ENCODE results near the gene PYCR2. TPM values are rescaled to one million over a fixed set of nuclear protein-coding genes. Genes with fewer than 3 reads are reported as not detected.
A peak's percentile ranks its signal among the peaks of the same experiment; 100 is the strongest.
"Not testable (repeated sequence)": the region's sequence is repeated elsewhere in the genome, so short reads cannot be mapped to it uniquely, and the experiment has no call there.

PYCR2 gene
- total RNA-seq = 61.6 TPM
- long read RNA-seq, transcript PYCR2-201 (7 exons, 1,689 nt) = major isoform, 76 of 106 reads
- long read RNA-seq, partial matches to known transcripts = 11 of 106 reads
- long read RNA-seq, other reads (novel, unspliced or antisense) = 19 of 106 reads

- Histone ChIP-seq H3K36me3 (peaks cover 19% of the 10 kb centered on the region), H3K27me3 (no peaks in the 10 kb centered on the region), H3K4me1 (peaks cover 31% of the 10 kb centered on the region), H3K4me3 (peak within 1 kb of the TSS; percentile 100), H3K9me3 (no peaks in the 10 kb centered on the region), H3K27ac (peak within 1 kb of the TSS; percentile 96)
- intact Hi-C loops (cut with DNase I) = no loop called here
- TF ChIP-seq CTCF (IDR thresholded peaks at IDR 0.05) = no peak
- DNase-seq (peak; percentile 98), ATAC-seq (peak; percentile 99)
Observed at GRCh38 chr1:225923692-225924555, at the start of gene PYCR2. TSS of gene PYCR2 (minus strand) at chr1:225924250. CDS start at chr1:225924110, 140 bp downstream.

- no peak for TF ChIP-seq CTCF (IDR thresholded peaks at IDR 0.05)
- Histone ChIP-seq H3K27me3 (no peaks in the 10 kb centered on the region), H3K4me3 (no peak overlapping the region), H3K9me3 (no peaks in the 10 kb centered on the region), H3K27ac (no peak overlapping the region), H3K36me3 (peaks cover 6% of the 10 kb centered on the region), H3K4me1 (no peaks in the 10 kb centered on the region)
- DNase-seq (no peak), ATAC-seq (no peak)
- intact Hi-C loops (cut with DNase I) = no loop called here
Observed at GRCh38 chr1:225973158-225973557, 49.1 kb upstream of the PYCR2 start.

- Histone ChIP-seq H3K9me3 (no peaks in the 10 kb centered on the region), H3K27me3 (no peaks in the 10 kb centered on the region), H3K36me3 (peaks cover under 1% of the 10 kb centered on the region), H3K27ac (no peak overlapping the region), H3K4me1 (no peaks in the 10 kb centered on the region), H3K4me3 (no peak overlapping the region)
- intact Hi-C loops (cut with DNase I) = no loop called here
- ATAC-seq = no peak
- no peak for DNase-seq
- TF ChIP-seq CTCF (IDR thresholded peaks at IDR 0.05) = no peak
Observed at GRCh38 chr1:225972344-225973152, 48.5 kb upstream of the PYCR2 start.

- H3K27me3 ChIP-seq; DNase-seq; H3K27ac ChIP-seq; ATAC-seq; H3K4me1 ChIP-seq; H3K9me3 ChIP-seq; H3K36me3 ChIP-seq; intact Hi-C loops (cut with DNase I); H3K4me3 ChIP-seq: not testable (repeated sequence)
Observed at GRCh38 chr1:225970592-225971157, 46.6 kb upstream of the PYCR2 start.

- H3K27me3 ChIP-seq; H3K4me1 ChIP-seq; H3K4me3 ChIP-seq; H3K9me3 ChIP-seq; intact Hi-C loops (cut with DNase I); H3K36me3 ChIP-seq; DNase-seq; H3K27ac ChIP-seq; ATAC-seq: not testable (repeated sequence)
Observed at GRCh38 chr1:225969751-225970150, 45.7 kb upstream of the PYCR2 start.

GRCh38 chr1:225965231-225965630 lies 41.2 kb upstream of the PYCR2 start:
- Histone ChIP-seq H3K4me3 (no peak overlapping the region), H3K27ac (no peak overlapping the region), H3K9me3 (no peaks in the 10 kb centered on the region), H3K27me3 (no peaks in the 10 kb centered on the region), H3K4me1 (no peaks in the 10 kb centered on the region), H3K36me3 (no peaks in the 10 kb centered on the region)
- intact Hi-C loops (cut with DNase I) = no loop called here
- DNase-seq = no peak
- TF ChIP-seq CTCF (IDR thresholded peaks at IDR 0.05) = no peak
- ATAC-seq = no peak

All from upper lobe of right lung (tissue), 1 donor.